Measurements from ENCODE around the gene SPTBN1. TPM values are rescaled to one million over a fixed set of nuclear protein-coding genes. Genes with fewer than 3 reads are reported as not detected.

SPTBN1 gene
- polyA plus RNA-seq, 2 of the 4 experiments (the other 2 are of a cell fraction), result 105 to 126 TPM

GRCh38 chr2:54634021-54634420 is 177.9 kb downstream of the SPTBN1 start (continued):
- TF ChIP-seq HMGXB4 (CRISPR knock-in tag; IDR thresholded peaks at IDR 0.05; ENCODE audit: borderline replicate concordance), result no peak
- no peak for TF ChIP-seq HEYL (CRISPR knock-in tag; IDR thresholded peaks at IDR 0.05)
- no peak for TF ChIP-seq ZNF302 (CRISPR knock-in tag; IDR thresholded peaks at IDR 0.05)
- no peak for TF ChIP-seq TFCP2L1 (CRISPR knock-in tag; IDR thresholded peaks at IDR 0.05)
- TF ChIP-seq CEBPB (IDR thresholded peaks at IDR 0.05), result no peak
- TF ChIP-seq EHF (CRISPR knock-in tag; IDR thresholded peaks at IDR 0.05), result peak; percentile 67; the same call in 1 of the 2 replicates
- no peak for TF ChIP-seq JUN (IDR thresholded peaks at IDR 0.05)
- no peak for TF ChIP-seq ZFP36 (IDR thresholded peaks at IDR 0.05; ENCODE audit: borderline replicate concordance, partially characterized antibody)
- peak; percentile 73; the same call in 1 of the 2 replicates for TF ChIP-seq FOSB (CRISPR knock-in tag; IDR thresholded peaks at IDR 0.05)
- no peak for TF ChIP-seq BCL3 (IDR thresholded peaks at IDR 0.05)
- TF ChIP-seq ZSCAN20 (CRISPR knock-in tag; IDR thresholded peaks at IDR 0.05), result no peak
- no peak for TF ChIP-seq ESRRA (IDR thresholded peaks at IDR 0.05; ENCODE audit: borderline replicate concordance, low read length)
- no peak for TF ChIP-seq HDAC2 (IDR thresholded peaks at IDR 0.05)
- peak; percentile 16; the same call in 1 of the 2 replicates for TF ChIP-seq HOXA7 (CRISPR knock-in tag; IDR thresholded peaks at IDR 0.05)
- TF ChIP-seq TP53 (CRISPR knock-in tag; IDR thresholded peaks at IDR 0.05), result peak; percentile 64; the same call in 1 of the 2 replicates
- no peak for TF ChIP-seq MAZ (IDR thresholded peaks at IDR 0.05; ENCODE audit: borderline replicate concordance, low read depth, low read length)
- no peak for TF ChIP-seq SREBF2 (IDR thresholded peaks at IDR 0.05)
- peak; percentile 30; the same call in 1 of the 2 replicates for TF ChIP-seq HOXB13 (CRISPR knock-in tag; IDR thresholded peaks at IDR 0.05; ENCODE audit: low read depth)
- no peak for TF ChIP-seq MYC (IDR thresholded peaks at IDR 0.05; ENCODE audit: borderline replicate concordance, low read length)
- TF ChIP-seq E2F6 (IDR thresholded peaks at IDR 0.05; ENCODE audit: borderline replicate concordance, low read depth), result no peak
- peak; percentile 55; the same call in 1 of the 2 replicates for TF ChIP-seq HOXB5 (CRISPR knock-in tag; IDR thresholded peaks at IDR 0.05)
- TF ChIP-seq NR3C1 (IDR thresholded peaks at IDR 0.05), result no peak
- TF ChIP-seq EHMT2 (IDR thresholded peaks at IDR 0.05; ENCODE audit: low read depth), result no peak
- no peak for TF ChIP-seq PBX3 (IDR thresholded peaks at IDR 0.05)
- TF ChIP-seq POLR2AphosphoS2 (conservative IDR thresholded peaks at IDR 0.05; ENCODE audit: low read length), result no peak
